Osteocyte (in vitro differentiated cells): ENCODE results near the gene DAZAP1. TPM values are rescaled to one million over a fixed set of nuclear protein-coding genes. Genes with fewer than 3 reads are reported as not detected.
A peak's percentile ranks its signal among the peaks of the same experiment; 100 is the strongest.

Experiments
- DNase-seq: peaks from one replicate; pipeline ENCODE4 v3.0.0; 2021; ENCODE audit warnings: mixed read lengths; ENCODE audit not compliant: unreplicated experiment; ENCODE audit errors: extremely low spot score
- H3K27ac Mint-ChIP-seq: one replicate; pipeline ENCODE4 v1.8.0; 2021; ENCODE audit warnings: mild to moderate bottlenecking, mixed read lengths; ENCODE audit not compliant: unreplicated experiment
- H3K27me3 Mint-ChIP-seq: one replicate; pipeline ENCODE4 v1.8.0; 2021; ENCODE audit warnings: mixed read lengths; ENCODE audit not compliant: unreplicated experiment
- H3K36me3 Mint-ChIP-seq: one replicate; pipeline ENCODE4 v1.8.0; 2021; ENCODE audit warnings: mixed read lengths; ENCODE audit not compliant: unreplicated experiment
- H3K4me1 Mint-ChIP-seq: one replicate; pipeline ENCODE4 v1.8.0; 2021; ENCODE audit warnings: mixed read lengths; ENCODE audit not compliant: unreplicated experiment
- H3K4me3 Mint-ChIP-seq: one replicate; pipeline ENCODE4 v1.8.0; 2021; ENCODE audit warnings: mild to moderate bottlenecking, moderate library complexity, mixed read lengths; ENCODE audit not compliant: unreplicated experiment
- H3K9me3 Mint-ChIP-seq: one replicate; pipeline ENCODE4 v1.8.0; 2021; ENCODE audit warnings: mixed read lengths; ENCODE audit not compliant: unreplicated experiment
- total RNA-seq: library from RNA; stranded (reverse); gene quantifications from 2 replicates; pipeline ENCODE4 v1.2.1, GENCODE V29; 2021
- TF ChIP-seq, protein P1 (sequence below): fragments of 200-600 bp; sonication (generic); IDR thresholded peaks from 2 replicates; pipeline ENCODE4 v1.5.0; 2021; ENCODE audit warnings: antibody characterized with exemption, mild to moderate bottlenecking, moderate library complexity

The DAZAP1 gene
- total RNA-seq, 1 donor from 2014 or later: 101 TPM

DNA sequence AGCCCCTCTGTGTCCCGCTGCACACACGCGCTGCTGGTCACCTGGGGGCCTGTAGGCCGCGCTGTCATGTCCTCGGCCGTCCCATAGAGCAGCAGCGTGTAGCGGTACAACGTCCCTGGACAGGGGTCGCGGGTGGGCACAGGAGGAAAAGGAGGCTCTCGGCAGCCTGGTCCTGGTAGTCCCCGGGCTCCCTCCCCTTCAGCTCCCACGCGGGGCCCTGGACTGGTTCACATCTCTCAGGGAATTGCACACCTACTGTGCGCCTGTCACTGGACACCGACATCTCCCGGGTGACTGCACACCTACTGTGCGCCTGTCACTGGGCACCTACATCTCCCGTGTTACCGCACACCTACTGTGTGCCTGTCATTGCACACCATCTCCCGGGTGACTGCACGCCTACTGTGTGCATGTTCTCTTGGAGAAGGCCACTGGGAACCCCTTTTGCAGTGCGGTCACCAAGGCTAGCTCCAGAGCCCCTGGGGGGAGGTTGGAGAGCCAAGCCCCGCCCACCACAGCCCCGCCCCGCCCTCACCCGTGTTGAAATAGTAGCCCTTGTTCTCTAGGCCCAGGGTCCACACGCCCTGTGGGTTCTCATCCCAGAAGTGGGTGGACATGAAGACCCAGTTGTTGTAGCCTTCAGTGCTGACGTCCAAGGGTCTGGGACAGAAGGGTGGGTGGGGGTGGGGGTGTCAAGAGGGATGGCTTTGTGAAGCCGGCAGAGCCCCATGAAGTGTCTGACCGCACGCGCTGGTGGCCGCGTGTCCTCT is 75.2 kb downstream of the DAZAP1 start:
- TF ChIP-seq, protein P1, sequence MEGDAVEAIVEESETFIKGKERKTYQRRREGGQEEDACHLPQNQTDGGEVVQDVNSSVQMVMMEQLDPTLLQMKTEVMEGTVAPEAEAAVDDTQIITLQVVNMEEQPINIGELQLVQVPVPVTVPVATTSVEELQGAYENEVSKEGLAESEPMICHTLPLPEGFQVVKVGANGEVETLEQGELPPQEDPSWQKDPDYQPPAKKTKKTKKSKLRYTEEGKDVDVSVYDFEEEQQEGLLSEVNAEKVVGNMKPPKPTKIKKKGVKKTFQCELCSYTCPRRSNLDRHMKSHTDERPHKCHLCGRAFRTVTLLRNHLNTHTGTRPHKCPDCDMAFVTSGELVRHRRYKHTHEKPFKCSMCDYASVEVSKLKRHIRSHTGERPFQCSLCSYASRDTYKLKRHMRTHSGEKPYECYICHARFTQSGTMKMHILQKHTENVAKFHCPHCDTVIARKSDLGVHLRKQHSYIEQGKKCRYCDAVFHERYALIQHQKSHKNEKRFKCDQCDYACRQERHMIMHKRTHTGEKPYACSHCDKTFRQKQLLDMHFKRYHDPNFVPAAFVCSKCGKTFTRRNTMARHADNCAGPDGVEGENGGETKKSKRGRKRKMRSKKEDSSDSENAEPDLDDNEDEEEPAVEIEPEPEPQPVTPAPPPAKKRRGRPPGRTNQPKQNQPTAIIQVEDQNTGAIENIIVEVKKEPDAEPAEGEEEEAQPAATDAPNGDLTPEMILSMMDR: no peak

DNA sequence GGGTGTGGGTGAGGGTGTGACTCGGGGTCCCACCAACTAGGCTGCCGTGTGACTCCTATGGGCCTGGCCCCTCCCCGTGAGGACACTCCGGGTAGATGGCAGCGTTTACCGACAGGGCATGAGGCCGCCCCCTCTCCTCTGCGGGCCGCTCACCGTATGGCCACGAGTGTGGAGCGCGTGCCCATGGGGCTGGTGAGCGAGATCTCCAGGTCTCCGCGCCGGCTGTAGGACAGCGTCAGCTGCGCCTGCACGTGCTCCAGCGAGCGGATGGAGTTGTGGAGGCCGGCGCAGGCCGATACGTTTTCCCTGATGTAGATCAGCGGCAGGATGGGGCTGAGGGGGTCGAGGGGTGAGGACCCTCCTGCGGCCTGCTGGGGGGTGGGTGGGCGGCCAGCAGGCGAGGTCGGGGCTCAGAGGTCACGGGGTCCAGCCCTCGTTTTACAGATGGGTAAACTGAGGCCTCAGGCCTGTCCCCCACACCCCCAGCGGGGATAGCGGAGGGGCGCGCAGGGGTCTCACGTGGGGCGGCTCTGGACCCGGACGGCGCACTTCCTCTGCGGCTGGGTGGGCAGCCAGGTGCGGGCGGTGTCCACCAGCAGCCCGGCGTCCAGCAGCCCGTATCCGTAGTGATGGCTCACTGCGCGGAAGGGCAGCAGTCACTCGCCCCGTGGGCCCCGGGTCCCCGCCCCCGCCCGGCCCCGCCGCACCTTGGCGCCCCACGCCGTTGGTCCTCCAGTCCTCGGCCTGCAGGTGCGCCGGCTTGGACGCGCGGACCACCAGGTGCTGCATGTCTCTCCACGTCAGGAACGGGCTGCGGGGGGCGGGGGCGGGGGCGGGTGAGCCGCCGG is 76.0 kb downstream of the DAZAP1 start:
- no peak overlapping the region for H3K27ac Mint-ChIP-seq
- peaks cover 5% of the 10 kb centered on the region for H3K4me1 Mint-ChIP-seq
- DNase-seq: no peak
- no peak overlapping the region for H3K4me3 Mint-ChIP-seq
- no peaks in the 10 kb centered on the region for H3K36me3 Mint-ChIP-seq
- no peaks in the 10 kb centered on the region for H3K27me3 Mint-ChIP-seq
- TF ChIP-seq, protein P1: no peak
- no peaks in the 10 kb centered on the region for H3K9me3 Mint-ChIP-seq

More for the DNA sequence above, 75.2 kb downstream of the DAZAP1 start:
- H3K4me1 Mint-ChIP-seq: peaks cover 12% of the 10 kb centered on the region
- no peaks in the 10 kb centered on the region for H3K9me3 Mint-ChIP-seq
- no peaks in the 10 kb centered on the region for H3K27me3 Mint-ChIP-seq
- peak; percentile 81 for DNase-seq
- H3K27ac Mint-ChIP-seq: no peak overlapping the region
- H3K4me3 Mint-ChIP-seq: no peak overlapping the region
- H3K36me3 Mint-ChIP-seq: peaks cover under 1% of the 10 kb centered on the region

DNA sequence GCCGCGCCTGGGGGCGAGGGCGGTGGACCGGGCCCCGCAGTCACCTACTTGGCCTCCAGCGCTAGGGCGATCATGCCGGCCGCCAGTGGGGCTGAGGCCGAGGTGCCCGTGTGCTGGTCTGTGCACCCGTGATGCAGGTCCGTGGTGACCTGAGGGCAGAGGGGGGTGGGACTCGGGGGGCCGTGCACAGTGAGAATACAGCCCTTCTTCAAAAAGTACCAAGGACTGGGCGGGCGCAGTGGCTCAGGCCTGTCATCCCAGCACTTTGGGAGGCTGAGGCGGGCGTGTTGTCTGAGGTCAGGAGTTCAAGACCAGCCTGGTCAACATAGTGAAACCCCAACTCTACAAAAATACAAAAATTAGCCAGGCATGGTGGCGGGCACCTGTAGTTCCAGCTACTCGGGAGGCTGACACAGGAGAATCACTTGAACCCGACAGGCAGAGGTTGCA is 76.6 kb downstream of the DAZAP1 start:
- no peaks in the 10 kb centered on the region for H3K36me3 Mint-ChIP-seq
- no peak overlapping the region for H3K4me3 Mint-ChIP-seq
- no peak for DNase-seq
- no peak overlapping the region for H3K27ac Mint-ChIP-seq
- no peaks in the 10 kb centered on the region for H3K9me3 Mint-ChIP-seq
- TF ChIP-seq, protein P1: no peak
- no peaks in the 10 kb centered on the region for H3K27me3 Mint-ChIP-seq
- peaks cover 3% of the 10 kb centered on the region for H3K4me1 Mint-ChIP-seq

Other genes starting within 250 kb of the DAZAP1 start
- gene SBNO2, start 233.3 kb upstream of the DAZAP1 start, total RNA-seq: 57.1 and 61.6 TPM in 2 replicates
- gene STK11, start 201.8 kb upstream of the DAZAP1 start, total RNA-seq: 60.8 and 61.3 TPM in 2 replicates
- gene CBARP, start 169.6 kb upstream of the DAZAP1 start, total RNA-seq: 6.9 and 7.0 TPM in 2 replicates
- gene ATP5F1D, start 165.8 kb upstream of the DAZAP1 start, total RNA-seq: 167 and 172 TPM in 2 replicates
- 98.1 and 103 TPM in 2 replicates for gene MIDN, start 159.0 kb upstream of the DAZAP1 start, total RNA-seq
- 401 and 408 TPM in 2 replicates for gene CIRBP, start 138.3 kb upstream of the DAZAP1 start, total RNA-seq
- gene FAM174C, start 132.1 kb upstream of the DAZAP1 start, total RNA-seq: 35.3 and 35.8 TPM in 2 replicates
- gene EFNA2, start 121.7 kb upstream of the DAZAP1 start, total RNA-seq: 3.8 and 4.2 TPM in 2 replicates
- 71.7 and 74.4 TPM in 2 replicates for gene NDUFS7, start 23.7 kb upstream of the DAZAP1 start, total RNA-seq
- 31.2 and 35.3 TPM in 2 replicates for gene GAMT, start 6.0 kb upstream of the DAZAP1 start, total RNA-seq
- 932 and 969 TPM in 2 replicates for gene RPS15, start 30.8 kb downstream of the DAZAP1 start, total RNA-seq
- 1.2 and 1.5 TPM in 2 replicates for gene APC2, start 42.5 kb downstream of the DAZAP1 start, total RNA-seq
- 38.0 and 38.9 TPM in 2 replicates for gene C19orf25, start 71.6 kb downstream of the DAZAP1 start, total RNA-seq
- 3.2 and 5.7 TPM in 2 replicates for gene PCSK4, start 82.8 kb downstream of the DAZAP1 start, total RNA-seq
- gene REEP6, start 83.6 kb downstream of the DAZAP1 start, total RNA-seq: 4.1 and 4.4 TPM in 2 replicates
- 4.4 and 6.4 TPM in 2 replicates for gene ADAMTSL5, start 105.4 kb downstream of the DAZAP1 start, total RNA-seq
- 0.54 TPM in 1 of 2 replicates, not detected in the other for gene PLK5, start 116.5 kb downstream of the DAZAP1 start, total RNA-seq
- 65.5 and 67.5 TPM in 2 replicates for gene MEX3D, start 160.7 kb downstream of the DAZAP1 start, total RNA-seq
- 96.3 and 101 TPM in 2 replicates for gene MBD3, start 185.3 kb downstream of the DAZAP1 start, total RNA-seq
- gene UQCR11, start 197.9 kb downstream of the DAZAP1 start, total RNA-seq: 203 and 206 TPM in 2 replicates
- 180 and 189 TPM in 2 replicates for gene TCF3, start 245.0 kb downstream of the DAZAP1 start, total RNA-seq